K562 (cell line): ENCODE results near the gene VGF. TPM values are rescaled to one million over a fixed set of nuclear protein-coding genes. Genes with fewer than 3 reads are reported as not detected.

Experiments
- BHLHE40 ChIP-seq: IDR thresholded peaks from 2 replicates; pipeline ENCODE4 v1.6.1; 2011; ENCODE audit warnings: low read length, improper control_type of control experiment
- BRCA1 ChIP-seq, 2 experiments: fragments of 450-650 bp in 1 of 2; sonication (generic) in 1 of 2; formaldehyde crosslinking in 1 of 2; IDR thresholded peaks; 2 replicates each; pipeline versions ENCODE4 v1.5.0 to v1.6.1; 2017 to 2020; ENCODE audit warnings: mild to moderate bottlenecking in 1 of 2, missing genetic modification reagents in 1 of 2
- CXXC5 ChIP-seq: fragments of 250-450 bp; sonication (Bioruptor Pico); IDR thresholded peaks from 2 replicates; pipeline ENCODE4 v1.8.0; 2022; ENCODE audit warnings: inconsistent platforms, mild to moderate bottlenecking, moderate library complexity
- DNMT1 ChIP-seq: fragments of 450-650 bp; IDR thresholded peaks from 2 replicates; pipeline ENCODE4 v1.6.1; 2016; ENCODE audit warnings: antibody characterized with exemption, mild to moderate bottlenecking
- E4F1 ChIP-seq: fragments of 250-450 bp; sonication (Bioruptor Pico); IDR thresholded peaks from 2 replicates; pipeline ENCODE4 v1.5.0; 2021; ENCODE audit warnings: mild to moderate bottlenecking, borderline replicate concordance
- ETS1 ChIP-seq: conservative IDR thresholded peaks from 2 replicates; pipeline ENCODE4 v1.6.1; 2011; ENCODE audit warnings: low read depth, mild to moderate bottlenecking, low read length; ENCODE audit not compliant: control insufficient read depth
- FOXM1 ChIP-seq, 2 experiments: fragments of 450-650 bp in 1 of 2; sonication (generic) in 1 of 2; formaldehyde crosslinking in 1 of 2; IDR thresholded peaks; 2 replicates each; pipeline versions ENCODE4 v1.6.1 to v1.9.0; 2017 to 2022; ENCODE audit warnings: low read depth in 2 of 2, mild to moderate bottlenecking in 2 of 2, missing genetic modification reagents in 1 of 2, moderate library complexity in 1 of 2
- GMEB1 ChIP-seq: fragments of 250-450 bp; sonication (Bioruptor Pico); IDR thresholded peaks from 2 replicates; pipeline ENCODE4 v1.4.0; 2020; ENCODE audit warnings: mild to moderate bottlenecking
- NCOA2 ChIP-seq, 2 experiments: fragments of 450-650 bp; IDR thresholded peaks; 2 replicates each; pipeline ENCODE4 v1.6.1; 2018; ENCODE audit warnings: mild to moderate bottlenecking in 2 of 2, moderate library complexity in 1 of 2; ENCODE audit not compliant: partially characterized antibody in 2 of 2
- NR0B1 ChIP-seq: fragments of 450-650 bp; IDR thresholded peaks from one replicate; pipeline ENCODE4 v1.6.1; 2018; ENCODE audit warnings: mild to moderate bottlenecking, moderate library complexity; ENCODE audit not compliant: partially characterized antibody
- PTTG1 ChIP-seq: fragments of 450-650 bp; IDR thresholded peaks from 2 replicates; pipeline ENCODE4 v1.6.1; 2016; ENCODE audit warnings: low read depth, mild to moderate bottlenecking, missing genetic modification characterization, missing compliant biosample characterization
- SAFB2 ChIP-seq: fragments of 200-400 bp; formaldehyde crosslinking; IDR thresholded peaks from 2 replicates; pipeline ENCODE4 v1.6.1; 2018; ENCODE audit warnings: borderline replicate concordance, low read length, low read depth, moderate library complexity; ENCODE audit not compliant: severe bottlenecking
- SIN3A ChIP-seq, 2 experiments: fragments of 150-350 bp in 1 of 2; IDR thresholded peaks; 2 replicates each; pipeline ENCODE4 v1.6.1; 2011 to 2016; ENCODE audit warnings: borderline replicate concordance in 2 of 2, low read depth in 2 of 2, low read length in 2 of 2, mild to moderate bottlenecking in 2 of 2, moderate library complexity in 2 of 2; ENCODE audit not compliant: control insufficient read depth in 1 of 2
- SIRT6 ChIP-seq: IDR thresholded peaks from one replicate; pipeline ENCODE4 v1.6.1; 2012; ENCODE audit warnings: low read depth, mild to moderate bottlenecking, control low read depth, inconsistent platforms, low read length, moderate library complexity
- SIX5 ChIP-seq, 2 experiments: IDR thresholded peaks; 2 replicates each; pipeline ENCODE4 v1.6.1; 2011; ENCODE audit warnings: low read length in 2 of 2, borderline replicate concordance in 1 of 2, low read depth in 1 of 2, mild to moderate bottlenecking in 1 of 2, moderate library complexity in 1 of 2; ENCODE audit not compliant: insufficient read depth in 1 of 2
- SOX6 ChIP-seq: fragments of 450-650 bp; IDR thresholded peaks from 2 replicates; pipeline ENCODE4 v1.6.1; 2014; ENCODE audit warnings: mild to moderate bottlenecking
- TAF1 ChIP-seq: IDR thresholded peaks from 2 replicates; pipeline ENCODE4 v1.6.1; 2011; ENCODE audit warnings: mild to moderate bottlenecking, low read length, moderate library complexity; ENCODE audit not compliant: insufficient read depth, control insufficient read depth, severe bottlenecking; ENCODE audit errors: extremely low read depth
- TRIM28 ChIP-seq: fragments of 450-650 bp; IDR thresholded peaks from 2 replicates; pipeline ENCODE4 v1.6.1; 2017
- ZFP30 ChIP-seq: fragments of 250-450 bp; sonication (Bioruptor Pico); IDR thresholded peaks from 2 replicates; pipeline ENCODE4 v1.8.0; 2022; ENCODE audit warnings: moderate library complexity, mild to moderate bottlenecking, inconsistent platforms, borderline replicate concordance
- ZNF146 ChIP-seq: IDR thresholded peaks from one replicate; pipeline ENCODE4 v1.6.1; 2018; ENCODE audit warnings: missing compliant biosample characterization; ENCODE audit not compliant: unreplicated experiment
- polyA plus RNA-seq, 8 experiments: library from polyadenylated mRNA; depleted of rRNA in 4 of 8; stranded (reverse) in 5 of 8; unstranded in 3 of 8; fragments of >200 nt; fragmentation: Nextera tagmentation in 2 of 8; fragmentation: Illumina TruSeq in 1 of 8; extraction: Ambion mirVana in 2 of 8; extraction: Trizol in 1 of 8; gene quantifications; 2 replicates each; pipeline versions ENCODE4 v1.2.1 to v1.2.3, GENCODE V29; 2011 to 2014; ENCODE audit warnings: inconsistent platforms in 1 of 8, missing spikeins in 1 of 8
- total RNA-seq, 7 experiments: library from RNA; depleted of rRNA in 6 of 7; stranded (reverse); fragments of >200 nt in 6 of 7; fragmentation: Illumina TruSeq in 2 of 7; extraction: Trizol in 2 of 7; gene quantifications; 2 replicates each; pipeline versions ENCODE4 v1.2.1 to v1.2.3, GENCODE V29; 2011 to 2021; ENCODE audit warnings: low replicate concordance in 1 of 7

VGF gene
- total and polyA plus RNA-seq, 9 of the 15 experiments (the other 6 are each of a cell fraction or from before 2014, with no cell fraction given), result 0.03 to 5.7 (median 0.34) TPM

- TF ChIP-seq ZFP30 (CRISPR knock-in tag) (no peak), BRCA1 (IDR thresholded peaks at IDR 0.05) (no peak), BRCA1 (CRISPR knock-in tag; IDR thresholded peaks at IDR 0.05) (0 out of 2 replicates have a peak, but pooled peaks have one; percentile 4), PTTG1 (no peak), SIRT6 (no peak), SOX6 (no peak), GMEB1 (CRISPR knock-in tag) (no peak), NR0B1 (no peak), DNMT1 (no peak), SIN3A (IDR thresholded peaks at IDR 0.05; ENCODE audit: borderline replicate concordance in 2 of 2, control insufficient read depth in 1 of 2, low read depth in 2 of 2, low read length in 2 of 2) (no peak), ETS1 (no peak), TRIM28 (no peak), FOXM1 (IDR thresholded peaks at IDR 0.05; ENCODE audit: low read depth) (no peak), FOXM1 (CRISPR knock-in tag; IDR thresholded peaks at IDR 0.05; ENCODE audit: low read depth) (no peak), BHLHE40 (peak; percentile 56), SAFB2 (no peak), E4F1 (CRISPR knock-in tag) (no peak), NCOA2 (IDR thresholded peaks at IDR 0.05; ENCODE audit: partially characterized antibody in 2 of 2) (no peak), CXXC5 (CRISPR knock-in tag) (peak; percentile 64; the same call in 1 of the 2 replicates), TAF1 (no peak), ZNF146 (CRISPR knock-in tag) (no peak), SIX5 (IDR thresholded peaks at IDR 0.05; ENCODE audit: borderline replicate concordance in 1 of 2, insufficient read depth in 1 of 2, low read depth in 1 of 2, low read length in 2 of 2) (no peak)
Measured at GRCh38 chr7:101169838-101170551, 4.6 kb upstream of the VGF start (continued).
